Stimulated activated CD8-positive, alpha-beta memory T cell treated with anti-CD3 and anti-CD28 coated beads, Interleukin-2, amount 100 ng/mL, for 1 hour (primary cell): ENCODE results near the gene MEGF9.

Experiments
- DNase-seq, 2 donors: peaks; one replicate each; pipeline ENCODE4 v3.0.0-alpha.2; 2020; ENCODE audit warnings: low read depth in 2 of 2

MEGF9 gene

DNA sequence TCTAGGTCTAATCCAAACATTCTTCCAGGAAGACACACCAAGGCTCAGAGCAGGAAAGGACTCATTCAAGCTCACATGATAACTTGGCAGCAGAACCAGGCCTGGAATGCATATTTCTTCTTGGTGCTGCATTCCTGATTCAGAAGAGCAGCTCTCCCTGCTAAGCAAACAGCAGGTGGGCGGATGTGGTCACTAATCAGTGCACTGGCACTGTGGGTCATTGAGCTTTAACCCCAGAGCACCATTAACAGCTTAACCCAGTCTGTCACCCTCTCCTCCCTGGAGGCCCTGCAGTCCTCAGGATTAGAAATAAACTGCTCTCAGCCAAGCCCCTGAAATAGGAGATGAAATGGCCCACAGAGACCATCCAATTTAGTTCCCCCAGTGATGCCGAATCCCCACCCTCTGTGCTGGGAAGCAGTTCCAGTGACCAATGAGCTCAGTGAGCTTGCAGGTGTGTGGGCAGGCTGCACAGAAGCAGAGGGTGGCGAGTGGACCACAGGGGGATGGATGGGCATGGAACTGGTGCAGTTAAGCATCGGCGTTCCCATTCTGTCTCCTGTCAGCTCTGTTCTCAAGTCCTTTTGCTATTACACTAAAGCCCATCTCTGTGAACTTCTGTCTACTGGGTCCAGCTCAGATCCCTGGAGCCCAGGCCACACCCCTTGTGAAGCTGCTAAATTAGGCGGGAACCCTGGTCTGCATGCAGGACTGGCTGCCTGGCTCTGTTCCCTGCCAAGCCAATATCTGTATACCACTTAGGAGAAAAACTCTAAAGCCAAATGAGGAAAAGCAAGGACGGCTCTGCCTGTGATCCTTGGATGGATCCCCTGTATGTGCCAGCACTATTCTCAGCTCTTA, 16.6 kb upstream of the MEGF9 start:
- no peak for DNase-seq

DNA sequence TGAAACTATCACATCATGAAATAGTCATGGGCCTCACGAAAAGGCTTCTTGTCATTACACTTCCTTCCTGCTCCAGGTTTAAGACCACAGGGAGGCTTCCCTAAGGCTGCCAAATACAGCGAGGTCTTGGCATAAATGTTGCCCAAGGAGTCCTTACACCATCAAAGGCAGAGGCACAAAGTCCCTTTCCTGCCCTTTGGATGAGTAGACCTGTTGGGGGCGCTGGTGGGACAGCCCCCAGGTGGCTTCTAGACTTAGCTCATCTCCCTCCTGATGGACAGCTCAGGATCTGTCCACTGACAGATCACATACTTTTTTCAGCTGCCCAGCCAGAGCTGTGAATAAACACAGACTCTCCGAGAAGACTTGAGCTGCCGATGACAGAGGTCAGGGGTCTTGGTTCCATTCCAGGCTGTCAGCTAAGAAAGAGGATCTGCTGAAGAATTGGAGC, 15.5 kb upstream of the MEGF9 start:
- DNase-seq = no peak

DNA sequence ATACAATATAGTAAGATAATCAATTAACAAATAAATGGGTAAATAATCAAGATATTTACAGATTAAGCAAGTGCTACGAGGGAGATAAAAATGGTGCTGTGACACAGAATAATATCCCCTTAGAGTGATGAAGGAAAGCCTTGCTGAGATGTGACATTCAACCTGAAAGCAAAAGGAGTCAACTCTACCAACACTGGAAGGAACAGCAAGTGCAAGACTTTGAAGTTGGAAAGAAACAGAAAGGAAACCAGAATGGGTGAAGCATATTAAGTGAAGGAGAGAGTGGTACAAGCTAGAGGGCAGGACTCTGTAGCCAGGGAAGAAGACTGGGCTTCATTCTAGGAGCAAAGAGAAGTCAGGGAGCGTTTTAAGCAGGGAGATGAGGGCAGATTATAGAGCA, 12.2 kb upstream of the MEGF9 start:
- DNase-seq = no peak

DNA sequence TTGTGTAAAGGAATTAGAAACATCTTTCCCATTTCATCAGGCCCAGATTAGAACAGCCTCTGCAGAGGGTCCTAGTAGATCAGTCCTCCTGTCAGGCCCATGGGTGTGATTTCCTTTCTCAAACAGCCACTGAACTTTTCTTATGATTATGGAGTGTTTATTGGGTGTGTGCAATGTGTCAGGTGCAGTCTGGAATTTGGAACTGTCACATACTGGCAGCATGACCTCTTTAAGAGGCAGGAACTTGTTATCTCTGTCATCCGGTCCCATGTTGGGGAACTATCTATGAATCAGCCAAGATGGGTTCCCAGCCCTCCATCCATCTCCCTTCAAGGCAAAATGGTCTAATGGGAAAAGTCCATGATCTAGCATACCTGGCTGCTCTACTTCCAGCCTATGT, 11.6 kb upstream of the MEGF9 start:
- DNase-seq = no peak

DNA sequence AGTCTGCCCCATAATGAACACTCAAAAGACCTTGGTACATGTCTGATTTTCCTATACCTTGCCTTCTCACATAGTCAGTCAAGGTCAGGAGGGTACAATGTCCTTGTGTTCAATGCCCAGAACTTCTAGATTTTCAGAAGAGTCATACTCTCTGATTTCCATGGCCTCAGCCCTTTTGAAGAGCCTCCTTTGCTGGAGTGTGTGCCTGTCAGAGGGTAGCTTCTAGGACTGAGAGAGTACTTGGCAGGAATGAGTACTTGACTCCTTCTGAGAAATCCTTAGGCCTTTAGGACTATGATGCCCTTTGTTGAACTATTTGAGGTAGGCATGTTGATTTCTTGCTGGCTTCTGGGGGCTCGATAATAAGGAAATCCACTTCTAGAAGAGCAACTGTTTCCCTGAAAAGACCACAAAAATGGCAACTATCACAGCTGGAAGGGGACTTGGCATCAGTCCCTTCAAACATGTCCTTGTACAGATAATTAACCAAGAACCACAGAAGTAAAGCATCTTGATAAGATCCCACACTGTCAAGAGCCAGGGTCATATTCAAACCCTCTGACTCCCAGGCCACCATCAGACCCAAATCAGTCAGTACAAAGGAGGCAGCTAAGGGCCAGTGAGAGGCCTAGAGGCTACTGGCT, 10.6 kb upstream of the MEGF9 start:
- DNase-seq = no peak

DNA sequence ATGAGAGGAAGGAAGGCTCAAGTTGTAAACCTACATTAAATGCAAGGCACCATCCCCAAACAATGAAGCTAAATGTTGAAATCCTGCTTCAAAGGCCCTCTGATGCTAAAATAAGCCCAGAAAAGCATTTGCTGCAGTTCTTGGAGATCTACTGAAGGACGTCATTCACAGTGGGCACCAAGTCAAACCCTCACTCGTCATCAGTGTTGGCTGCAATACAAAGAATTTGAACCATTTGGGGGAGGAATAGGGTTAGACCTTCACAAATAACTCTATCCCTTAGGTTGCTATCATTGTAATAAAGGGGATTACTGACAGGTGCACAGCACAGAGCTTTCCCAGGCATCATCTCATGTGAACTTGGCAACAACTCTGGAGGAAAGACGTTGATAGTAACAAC, 9.3 kb upstream of the MEGF9 start:
- no peak for DNase-seq

DNA sequence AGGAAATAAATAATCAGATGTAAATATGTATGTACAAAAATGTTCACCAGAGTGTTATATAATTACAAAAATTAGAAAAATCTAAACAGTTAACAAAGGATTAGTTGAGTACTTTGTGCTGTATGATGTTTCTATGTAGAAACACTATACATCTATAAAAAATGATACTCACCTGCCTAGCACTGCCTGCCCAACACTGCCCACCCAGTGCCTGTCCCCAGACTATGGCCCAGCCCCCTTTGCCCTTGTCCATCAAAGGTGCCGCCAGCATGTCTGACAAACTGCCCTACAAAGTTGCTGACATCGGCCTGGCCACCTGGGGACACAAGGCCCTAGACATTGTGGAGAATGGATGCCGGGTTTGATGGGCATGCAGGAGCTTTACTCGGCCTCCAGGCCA, 6.1 kb upstream of the MEGF9 start:
- no peak for DNase-seq

DNA sequence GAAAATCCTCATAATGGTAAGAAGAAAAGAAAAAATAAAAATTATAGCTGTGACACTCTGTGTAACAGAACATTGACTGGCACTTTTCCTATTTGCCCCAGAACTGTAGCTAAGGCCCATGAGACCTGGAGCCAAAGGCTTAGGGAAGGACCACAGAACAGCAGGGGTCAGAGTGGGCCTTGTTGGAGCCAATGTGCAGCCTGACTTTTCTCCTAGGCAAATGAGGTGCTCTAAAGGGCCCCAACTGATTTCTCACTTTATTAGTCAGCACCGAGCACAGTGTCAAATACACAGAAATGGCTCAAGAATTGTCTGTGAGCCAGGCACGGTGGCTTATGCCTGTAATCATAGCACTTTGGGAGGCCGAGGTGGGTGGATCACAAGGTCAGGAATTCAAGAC, 4.0 kb upstream of the MEGF9 start:
- no peak for DNase-seq

DNA sequence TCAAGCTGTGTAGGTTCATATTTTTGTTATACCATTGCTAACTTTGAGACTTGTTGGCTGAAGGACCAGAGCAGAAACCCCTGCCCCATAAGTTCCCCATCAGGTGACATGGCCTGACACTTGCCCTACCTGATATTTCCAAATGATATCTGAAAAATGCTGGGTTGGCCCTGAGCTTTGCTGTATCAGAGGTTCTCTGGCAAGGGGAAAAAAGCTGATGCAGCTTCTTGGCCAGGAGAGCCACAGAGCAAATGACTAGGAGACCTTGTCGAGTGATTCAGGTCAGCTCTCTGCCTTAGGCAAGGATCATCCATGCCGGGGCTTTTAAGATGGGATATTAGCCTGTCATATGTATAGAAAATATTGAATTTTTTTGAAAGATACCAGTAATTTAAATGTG, 2.9 kb upstream of the MEGF9 start:
- DNase-seq = no peak

DNA sequence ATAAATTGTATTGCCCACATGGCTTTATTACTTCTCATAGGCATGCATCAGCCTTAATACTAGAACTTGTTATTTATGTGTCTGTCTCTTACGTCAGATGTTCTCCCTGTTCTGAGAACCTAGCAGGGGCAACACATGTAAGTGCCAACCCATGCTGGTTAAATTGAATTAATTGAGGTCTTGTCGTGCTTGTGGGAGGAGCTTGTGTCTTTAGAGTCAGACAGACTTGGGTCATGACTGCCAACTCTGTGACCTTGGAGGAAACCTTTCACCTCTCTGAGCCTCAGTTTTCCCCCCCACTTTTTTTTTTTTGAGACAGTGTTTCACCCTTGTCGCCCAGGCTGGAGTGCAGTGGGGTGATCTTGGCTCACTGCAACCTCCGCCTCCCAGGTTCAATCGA, 2.2 kb upstream of the MEGF9 start:
- DNase-seq = no peak

DNA sequence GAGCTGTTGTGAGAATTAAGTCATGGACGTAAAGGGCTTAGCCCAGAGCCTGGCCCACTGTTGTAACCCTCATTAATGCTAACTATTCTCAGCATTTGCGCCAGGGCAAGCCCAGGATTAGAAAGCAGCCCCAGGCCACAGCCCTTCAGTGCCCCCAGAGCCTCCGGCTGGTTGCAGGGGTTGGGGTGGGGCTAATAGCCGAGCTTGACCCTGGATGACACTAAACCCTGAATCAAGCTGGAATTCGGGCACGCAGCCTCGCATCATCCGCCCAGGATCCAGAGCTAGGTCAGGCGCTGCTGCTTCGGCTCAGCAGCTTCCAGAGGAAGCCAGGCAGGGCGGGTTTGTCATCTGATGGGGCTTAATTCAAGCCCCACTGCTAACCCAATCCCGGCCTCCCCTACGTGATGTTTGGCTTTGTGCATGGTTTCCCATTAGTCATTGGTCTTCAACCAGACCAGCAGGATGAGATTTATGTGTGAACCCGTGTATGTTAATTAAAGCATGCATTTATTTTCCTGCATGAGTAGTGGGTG, 1.2 kb upstream of the MEGF9 start:
- no peak for DNase-seq

DNA sequence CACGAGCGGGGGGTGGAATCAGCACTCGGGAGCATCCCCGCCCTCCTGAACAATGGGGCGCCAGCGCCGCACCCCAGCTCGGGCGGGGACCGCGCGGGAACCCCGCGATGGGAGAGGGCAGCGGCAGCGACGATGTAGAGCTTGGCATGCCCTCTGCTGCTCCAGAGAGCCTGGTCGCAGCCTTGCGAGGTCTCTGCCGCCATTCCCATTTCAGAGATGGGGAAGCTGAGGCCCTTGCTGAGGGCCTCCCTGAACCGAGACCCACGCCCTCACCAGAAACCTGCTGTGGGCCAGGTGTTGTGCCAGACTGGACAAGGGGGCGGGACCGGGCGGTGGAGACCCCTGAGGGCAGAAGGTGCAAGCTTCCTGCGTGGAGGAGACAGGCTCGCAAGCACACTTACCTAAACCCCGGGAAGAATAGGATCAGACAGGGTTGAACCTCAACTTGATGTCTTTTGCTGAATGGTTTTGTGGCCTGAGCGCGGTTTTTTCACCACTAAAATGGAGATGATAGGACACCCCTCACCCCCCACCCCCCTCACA, 647 bp upstream of the MEGF9 start:
- no peak for DNase-seq

DNA sequence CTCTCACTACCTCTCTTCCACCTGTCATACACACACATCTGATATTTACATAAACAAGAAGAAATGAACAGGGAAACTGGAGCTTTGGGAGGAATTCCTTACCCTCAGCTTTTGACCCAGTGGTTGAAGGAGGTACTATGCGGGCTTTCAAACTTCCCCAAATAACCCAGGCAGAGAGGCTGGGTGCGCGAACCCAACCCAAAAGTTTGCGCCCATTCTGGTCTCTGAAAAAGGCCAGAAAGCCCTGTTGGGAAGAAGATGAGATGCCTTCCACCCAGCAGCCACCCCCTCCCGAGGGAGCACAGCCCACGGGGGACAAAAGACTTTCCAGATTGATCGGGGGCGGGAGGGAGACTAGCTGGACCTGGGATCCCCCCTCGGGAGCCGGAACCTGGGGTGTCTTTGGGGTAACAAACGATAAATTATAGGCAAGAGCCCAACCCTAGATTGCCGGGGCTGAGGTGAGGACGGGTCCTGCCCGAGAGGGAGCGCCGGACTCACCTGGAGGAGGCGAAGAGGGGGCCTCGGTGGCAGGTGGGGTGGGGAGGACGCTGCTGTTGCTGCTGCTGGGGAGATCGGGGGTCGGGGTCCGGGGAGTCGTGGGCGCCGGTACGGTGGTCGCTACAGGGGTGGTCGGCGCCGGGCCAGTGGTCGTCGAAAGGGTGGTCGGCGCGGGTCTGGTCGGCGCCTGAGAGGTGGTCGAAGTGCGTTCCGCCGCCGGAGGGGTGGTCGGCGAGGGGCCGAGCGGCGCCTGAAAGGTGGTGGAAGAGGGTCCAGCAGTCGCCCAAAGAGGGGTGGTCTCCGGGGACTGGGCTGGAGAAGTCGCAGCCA, 798 bp downstream of the MEGF9 start:
- DNase-seq = no peak

DNA sequence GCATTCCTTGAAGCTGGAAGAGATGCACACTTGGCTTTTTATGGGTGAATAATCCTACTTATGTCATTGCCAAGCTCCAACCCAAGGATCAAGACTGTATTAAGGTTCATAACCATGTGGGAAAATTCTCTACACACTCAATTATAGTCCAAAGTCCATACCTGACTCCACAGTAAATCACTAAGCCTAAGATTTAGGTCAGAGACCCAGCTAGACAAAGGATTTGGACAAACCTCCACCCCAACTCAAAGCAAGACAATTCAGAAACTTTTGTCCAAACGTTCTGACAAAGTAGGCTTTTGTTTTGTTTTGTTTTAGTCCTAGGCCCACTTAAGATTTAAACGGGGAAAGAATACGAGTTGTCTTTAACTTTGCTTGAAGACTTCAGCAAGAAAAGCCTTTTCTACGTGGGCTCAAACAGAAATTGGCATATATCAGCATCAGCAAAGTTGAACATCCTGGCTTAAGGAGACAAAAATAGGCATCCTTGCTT, 1.7 kb downstream of the MEGF9 start:
- no peak for DNase-seq

DNA sequence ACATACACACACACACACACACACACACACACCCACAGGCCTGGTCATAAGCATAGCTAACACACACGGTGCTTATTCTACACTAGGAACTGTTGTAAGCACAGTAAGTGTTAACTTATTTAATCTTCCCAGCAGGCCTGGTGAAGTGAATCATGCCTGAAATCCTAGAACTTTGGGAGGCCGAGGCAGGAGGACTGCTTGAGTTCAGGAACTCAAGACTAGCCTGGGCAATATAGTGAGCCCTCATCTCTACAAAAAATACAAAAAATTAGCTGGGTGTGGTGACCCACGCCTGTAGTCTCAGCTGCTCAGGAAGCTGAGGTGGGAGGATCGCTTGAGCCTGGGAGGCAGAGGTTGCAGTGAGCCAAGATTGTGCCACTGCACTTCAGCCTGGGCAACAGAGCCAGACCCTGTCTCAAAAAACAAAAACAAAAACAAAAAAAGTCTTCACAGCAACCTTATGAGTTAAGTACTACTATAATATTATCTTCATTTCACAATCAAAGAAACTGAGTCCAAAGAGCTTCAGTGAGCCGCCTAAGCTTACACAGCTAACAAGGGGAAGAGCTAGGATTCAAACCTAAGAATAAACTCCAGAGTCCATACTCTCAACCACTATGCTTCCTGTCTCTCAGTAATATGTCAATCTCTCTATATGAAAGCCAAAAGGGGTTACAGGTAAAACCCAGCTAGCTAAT, 2.3 kb downstream of the MEGF9 start:
- no peak for DNase-seq

DNA sequence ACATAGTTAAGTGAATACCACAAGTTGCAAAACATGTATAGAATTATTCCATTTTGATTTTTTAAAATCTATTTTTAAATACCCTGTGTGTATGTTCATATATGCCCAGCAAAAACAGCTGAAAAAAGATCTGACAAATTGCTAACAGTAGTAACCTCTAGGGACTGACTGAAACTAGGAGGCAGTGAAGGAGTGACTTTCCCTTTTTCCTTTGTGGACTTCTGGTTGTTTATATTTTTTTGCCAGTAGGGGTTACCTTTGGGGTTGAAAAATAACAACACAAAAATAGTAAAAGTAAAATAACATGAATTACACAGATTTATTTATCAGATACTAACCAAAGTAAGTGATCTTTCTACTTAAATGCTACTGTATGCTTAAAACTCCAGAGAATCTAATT, 2.9 kb downstream of the MEGF9 start:
- DNase-seq = no peak

DNA sequence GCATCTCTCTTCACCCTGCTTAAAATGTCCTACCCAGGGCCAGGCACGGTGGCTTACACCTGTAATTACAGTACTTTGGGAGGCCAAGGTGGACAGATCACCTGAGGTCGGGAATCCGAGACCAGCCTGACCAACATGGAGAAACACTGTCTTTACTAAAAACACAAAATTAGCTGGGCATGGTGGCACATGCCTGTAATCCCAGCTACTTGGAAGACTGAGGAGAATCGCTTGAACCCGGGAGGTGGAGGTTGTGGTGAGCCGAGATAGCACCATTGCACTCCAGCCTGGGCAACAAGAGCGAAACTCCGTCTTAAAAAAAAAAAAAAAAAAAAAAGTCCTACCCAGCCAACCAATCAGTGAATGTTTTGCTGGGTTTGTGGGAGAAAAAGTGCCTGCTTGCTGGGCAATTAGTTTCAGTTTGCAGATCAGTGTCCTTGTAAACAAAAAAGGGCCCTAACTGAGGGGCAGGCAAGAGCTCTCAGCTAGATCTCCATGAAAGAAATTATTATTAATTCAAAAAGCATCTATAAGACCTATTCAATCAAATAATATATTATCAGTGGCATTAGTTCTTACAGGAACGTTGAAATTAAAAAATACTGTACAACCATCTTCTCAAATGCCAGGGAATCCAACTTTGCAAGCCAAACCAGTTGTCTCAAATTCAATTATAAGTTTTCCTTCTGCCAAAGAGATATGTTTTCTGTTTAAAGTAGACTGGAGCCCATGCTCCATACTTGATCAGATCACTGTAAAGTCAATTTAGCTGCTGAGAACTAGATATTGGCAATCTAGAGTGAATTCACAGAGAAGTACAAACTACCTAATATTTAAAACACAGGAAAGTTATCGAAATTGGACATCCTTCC, 3.9 kb downstream of the MEGF9 start:
- no peak for DNase-seq

DNA sequence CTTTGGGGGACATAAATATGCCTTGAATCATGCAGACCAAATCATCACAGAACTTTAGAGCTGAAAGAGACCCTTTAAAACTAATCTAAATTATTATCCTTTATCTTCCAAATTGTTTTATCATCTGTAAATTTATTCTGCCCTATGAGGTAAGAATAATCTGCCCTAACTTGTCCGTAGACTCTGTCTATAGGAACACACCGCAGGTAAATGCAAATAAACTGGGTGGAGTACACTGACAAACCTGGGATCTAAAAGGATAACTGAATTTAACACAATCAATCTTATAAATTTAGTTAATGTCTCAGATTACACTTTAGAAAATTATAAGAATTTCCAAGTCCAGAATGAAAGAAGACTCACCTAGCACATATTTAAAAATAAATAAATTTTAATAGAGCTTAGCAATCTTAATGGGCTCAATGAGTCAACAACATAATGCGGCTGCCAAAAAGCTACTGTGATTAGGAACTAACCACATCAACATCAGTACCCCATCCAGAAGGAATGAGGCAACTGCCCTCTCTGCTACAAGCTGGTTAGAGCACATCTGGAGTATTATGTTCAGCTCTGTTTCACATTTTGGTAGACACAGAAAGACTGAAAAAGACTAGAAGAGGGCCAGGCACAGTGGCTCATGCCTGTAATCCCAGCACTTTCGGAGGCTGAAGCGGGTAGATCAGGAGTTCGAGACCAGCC, 5.6 kb downstream of the MEGF9 start:
- no peak for DNase-seq

DNA sequence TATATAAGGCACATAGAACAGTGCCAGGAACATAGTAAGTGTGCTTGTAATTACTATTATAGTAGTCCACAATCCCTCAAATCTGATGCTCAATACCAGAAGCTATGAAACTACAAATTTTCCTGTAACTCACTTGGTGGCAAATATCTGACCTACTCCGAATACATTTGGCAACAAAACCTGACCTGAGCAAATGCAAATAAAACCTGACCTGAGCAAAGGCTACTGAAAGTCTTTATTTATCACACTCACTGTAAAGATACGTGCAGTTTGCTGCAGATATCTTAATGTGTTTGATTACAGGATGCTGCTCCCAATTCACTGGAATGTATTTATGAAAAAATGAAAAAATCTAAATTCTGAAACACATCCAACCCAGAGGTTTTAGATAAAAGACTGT, 7.1 kb downstream of the MEGF9 start:
- DNase-seq = no peak

DNA sequence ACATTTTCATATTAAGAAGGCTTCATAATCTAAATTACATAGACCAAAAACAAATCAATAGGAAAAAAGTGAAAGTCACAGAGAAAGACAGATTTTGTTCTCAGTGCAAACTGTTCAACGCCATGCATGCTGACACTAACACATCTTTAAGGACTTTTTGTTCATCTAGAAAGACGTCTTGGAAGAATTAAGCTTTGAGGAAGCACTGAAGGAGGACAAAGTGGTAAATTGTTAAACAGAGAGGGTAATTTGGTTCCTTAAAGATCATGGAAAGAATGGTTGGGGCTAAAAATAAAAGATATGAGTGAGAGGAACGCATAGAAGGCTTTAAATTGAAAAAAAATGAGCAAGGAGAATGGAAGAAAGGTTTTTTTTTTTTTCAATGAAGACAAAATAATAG, 9.1 kb downstream of the MEGF9 start:
- DNase-seq = no peak
